RPMI8226 (cell line): ENCODE results near the gene MAGOH.
"Not testable (repeated sequence)": the region's sequence is repeated elsewhere in the genome, so short reads cannot be mapped to it uniquely, and the experiment has no call there.

Experiments used
- DNase-seq: peaks from one replicate; pipeline ENCODE4 v3.0.0-alpha.2; 2015

MAGOH gene

DNA sequence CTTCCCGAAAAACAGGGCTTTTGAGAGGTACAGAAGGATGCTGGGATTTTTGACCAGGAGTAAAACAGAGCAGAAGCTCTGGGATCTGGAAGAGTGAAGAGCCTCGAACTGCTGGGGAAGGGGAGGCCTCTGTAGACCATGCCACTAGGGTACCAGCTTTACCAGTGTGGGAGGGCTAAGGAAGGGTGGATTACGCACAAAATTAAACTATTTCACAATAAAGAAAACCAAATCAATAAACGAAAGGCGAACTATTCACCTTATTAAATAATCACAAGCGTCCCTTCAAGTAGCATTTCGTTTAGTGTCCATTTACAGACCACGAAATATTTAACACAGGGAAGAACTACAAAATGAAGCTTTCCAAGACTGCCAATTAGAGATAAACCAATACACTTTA is 18.6 kb downstream of the MAGOH start:
- DNase-seq = no peak

DNA sequence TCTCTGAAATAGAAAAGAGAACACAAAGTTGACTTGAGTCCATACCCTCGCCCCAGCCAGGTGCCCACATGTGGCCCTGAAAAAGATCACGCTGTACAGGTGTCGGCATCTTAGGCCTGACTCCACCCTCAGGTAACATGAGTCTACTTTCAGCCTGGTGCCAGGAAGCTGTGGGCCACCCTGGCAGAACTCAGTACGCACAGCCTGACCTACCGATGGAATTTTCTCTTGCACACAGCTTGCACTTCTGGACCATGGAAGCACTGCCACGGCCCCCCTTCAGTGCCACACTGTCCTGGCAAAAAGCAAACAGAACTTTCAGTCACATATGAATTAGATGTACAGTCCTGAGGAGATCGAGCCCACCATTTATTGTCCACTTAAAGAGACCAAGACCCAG is 20.1 kb downstream of the MAGOH start:
- no peak for DNase-seq

DNA sequence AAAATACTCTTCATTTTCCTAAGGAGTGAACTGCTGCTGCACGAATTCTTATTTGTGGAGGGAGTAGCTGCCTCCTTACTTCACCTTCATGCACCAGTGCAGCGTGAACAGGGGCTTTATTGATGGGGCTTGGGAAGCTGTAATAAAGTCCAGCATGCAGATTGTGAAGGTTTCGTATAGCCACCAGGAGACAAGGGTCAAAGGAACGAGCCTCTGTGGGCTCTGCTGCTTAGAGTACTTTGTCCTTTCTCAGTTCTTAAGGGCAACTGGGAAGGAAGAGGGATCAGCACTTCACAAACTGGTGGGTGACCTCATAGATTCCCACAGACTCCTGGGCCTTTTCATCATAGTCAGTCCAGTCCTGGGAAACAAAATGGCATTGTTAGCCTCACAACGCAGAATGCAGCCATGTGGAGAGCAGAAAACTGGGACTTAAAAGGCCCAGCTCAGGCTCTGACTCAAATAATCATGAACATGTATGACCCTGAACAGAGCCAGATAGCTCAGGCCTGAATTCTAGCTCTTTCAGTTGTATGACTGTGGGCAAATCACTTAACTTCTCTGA is 23.9 kb downstream of the MAGOH start:
- DNase-seq = no peak

- DNase-seq = no peak
Measured at GRCh38 chr1:53210954-53211353, 27.4 kb downstream of the MAGOH start.

GRCh38 chr1:53210352-53210751 is 28.0 kb downstream of the MAGOH start:
- DNase-seq = no peak

GRCh38 chr1:53207726-53208125 is 30.6 kb downstream of the MAGOH start:
- DNase-seq = no peak

- DNase-seq = no peak
Measured at GRCh38 chr1:53206735-53207379, 31.5 kb downstream of the MAGOH start.

DNA sequence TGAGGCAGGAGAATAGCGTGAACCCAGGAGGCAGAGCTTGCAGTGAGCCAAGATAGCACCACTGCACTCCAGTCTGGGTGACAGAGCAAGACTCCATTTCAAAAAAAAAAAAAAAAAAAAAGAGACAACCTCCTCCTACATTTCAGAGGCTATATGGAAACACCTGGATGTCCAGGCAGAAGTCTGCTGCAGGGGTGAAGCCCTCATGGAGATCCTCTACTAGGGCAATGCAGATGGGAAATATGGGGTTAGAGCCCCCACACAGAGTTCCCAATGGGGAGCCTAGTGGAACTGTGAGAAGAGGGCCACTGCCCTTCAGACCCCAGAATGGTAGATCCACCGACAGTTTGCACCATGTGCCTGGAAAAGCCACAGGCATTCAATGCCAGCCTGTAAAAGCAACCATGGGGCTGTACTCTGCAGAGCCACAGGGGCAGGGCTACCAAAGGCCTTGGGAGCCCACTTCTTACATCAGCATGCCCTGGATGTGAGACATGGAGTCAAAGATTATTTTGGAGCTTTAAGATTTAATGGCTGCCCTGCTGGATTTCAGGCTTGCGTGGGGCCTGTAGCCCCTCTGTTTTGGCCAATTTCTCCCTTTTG is 32.1 kb downstream of the MAGOH start:
- peak; percentile 35 for DNase-seq

- DNase-seq = not testable (repeated sequence)
Measured at GRCh38 chr1:53205496-53205895, 32.8 kb downstream of the MAGOH start.

DNA sequence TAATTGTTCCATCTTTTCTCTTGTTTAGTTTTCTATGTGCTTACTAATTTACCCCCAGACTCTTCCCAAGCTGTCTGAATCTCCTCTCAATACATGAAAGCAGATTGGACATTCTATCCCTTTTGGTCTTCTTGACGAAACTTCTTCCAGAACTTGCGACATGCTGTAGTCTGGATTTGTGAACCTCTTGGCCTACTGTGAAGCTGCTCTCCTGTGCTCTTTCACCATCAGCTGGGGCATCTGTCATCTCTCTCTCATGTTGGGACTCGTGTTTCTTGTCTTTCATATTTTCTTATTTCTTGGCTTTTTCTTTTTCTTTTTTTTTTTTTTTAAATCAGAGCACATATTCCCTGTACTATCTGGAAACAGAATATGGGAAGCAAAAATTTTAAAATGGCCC is 34.9 kb downstream of the MAGOH start:
- DNase-seq = no peak

GRCh38 chr1:53198241-53198651 is 40.1 kb downstream of the MAGOH start:
- DNase-seq = no peak

GRCh38 chr1:53197291-53198200 is 40.8 kb downstream of the MAGOH start:
- DNase-seq = no peak

DNA sequence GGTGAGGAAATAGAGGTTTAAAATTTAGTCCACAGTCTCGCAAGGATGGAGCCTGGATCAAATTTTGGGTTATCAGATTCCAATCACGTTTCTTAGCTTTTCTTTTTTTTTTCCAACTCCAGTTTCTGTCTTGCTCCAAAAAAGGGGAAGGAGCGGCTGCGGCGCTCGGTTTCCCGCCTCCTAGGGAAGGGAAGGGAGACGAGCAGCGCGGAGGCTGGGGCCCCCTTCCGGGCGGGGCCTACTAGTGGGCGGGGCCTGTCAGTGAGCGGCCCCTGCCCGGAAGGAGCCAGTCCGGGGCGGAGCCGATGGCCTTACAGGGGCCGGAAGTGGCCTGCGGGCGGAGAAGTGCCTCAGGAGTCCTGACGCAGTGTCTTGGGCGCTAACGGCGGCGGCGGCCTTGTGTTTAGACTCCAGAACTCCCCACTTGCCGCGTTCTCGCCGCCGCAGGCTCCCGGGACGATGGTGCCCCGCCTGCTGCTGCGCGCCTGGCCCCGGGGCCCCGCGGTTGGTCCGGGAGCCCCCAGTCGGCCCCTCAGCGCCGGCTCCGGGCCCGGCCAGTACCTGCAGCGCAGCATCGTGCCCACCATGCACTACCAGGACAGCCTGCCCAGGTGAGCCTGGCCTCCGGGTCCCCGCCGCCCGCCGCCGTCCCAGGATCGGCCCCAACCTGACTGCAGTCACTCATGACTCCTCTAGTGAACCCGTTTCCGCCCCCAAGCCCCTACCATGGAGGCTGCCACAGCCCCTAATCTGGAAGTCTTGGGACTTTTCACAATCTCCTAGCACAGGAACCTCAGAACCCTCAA is 41.6 kb downstream of the MAGOH start, which contains the start of gene CPT2:
Gene CPT2, plus strand, starts transcription at position 340 of the 806 bp plus-strand sequence. Its CDS starts 120 bp downstream, at position 460.
- peak; percentile 97 for DNase-seq

DNA sequence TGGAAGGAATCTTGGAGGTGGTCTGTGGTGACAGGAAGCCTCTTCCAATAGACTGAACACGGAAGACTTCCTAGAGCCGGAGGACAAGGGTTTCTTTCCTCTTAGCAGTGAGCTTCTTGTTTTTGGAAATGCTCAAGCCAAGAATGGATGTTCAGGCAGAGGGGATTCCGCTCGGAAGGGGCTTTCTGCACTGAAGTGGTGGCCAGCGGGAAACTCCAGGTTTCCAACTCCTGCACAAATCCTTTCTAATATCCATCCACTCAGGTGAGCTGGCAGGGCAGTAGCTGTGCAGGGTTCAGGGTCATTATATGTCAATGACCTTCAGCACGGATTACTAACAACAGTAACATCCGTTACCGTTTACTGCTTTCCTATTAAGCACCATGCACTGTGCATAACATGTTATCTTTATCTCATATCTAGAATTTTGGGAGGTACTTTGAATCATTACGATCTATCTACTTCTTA is 42.3 kb downstream of the MAGOH start:
- DNase-seq = no peak

- DNase-seq = no peak
Measured at GRCh38 chr1:53195246-53196016, 42.9 kb downstream of the MAGOH start.

DNA sequence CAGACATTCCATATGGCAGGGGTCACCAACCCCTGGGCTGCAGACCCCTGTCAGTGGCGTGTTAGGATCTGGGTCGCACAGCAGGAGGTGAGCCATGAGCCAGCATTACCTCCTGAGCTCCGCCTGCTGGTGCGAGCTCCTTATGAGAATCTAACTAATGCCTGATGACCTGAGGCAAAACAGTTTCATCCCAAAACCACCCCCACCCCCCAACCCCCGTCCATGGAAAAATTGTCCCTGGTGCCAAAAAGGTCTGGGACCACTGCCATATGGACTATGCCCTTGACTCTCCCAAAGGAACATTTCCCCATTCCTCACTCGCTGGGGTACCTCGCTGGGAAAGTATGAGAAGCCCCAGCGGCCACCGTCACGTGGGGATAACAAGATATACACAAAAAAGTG is 48.1 kb downstream of the MAGOH start:
- no peak for DNase-seq

- no peak for DNase-seq
Measured at GRCh38 chr1:53189061-53189460, 49.3 kb downstream of the MAGOH start.

GRCh38 chr1:53188099-53188498 is 50.2 kb downstream of the MAGOH start:
- no peak for DNase-seq

GRCh38 chr1:53187401-53187800 is 50.9 kb downstream of the MAGOH start:
- no peak for DNase-seq

DNA sequence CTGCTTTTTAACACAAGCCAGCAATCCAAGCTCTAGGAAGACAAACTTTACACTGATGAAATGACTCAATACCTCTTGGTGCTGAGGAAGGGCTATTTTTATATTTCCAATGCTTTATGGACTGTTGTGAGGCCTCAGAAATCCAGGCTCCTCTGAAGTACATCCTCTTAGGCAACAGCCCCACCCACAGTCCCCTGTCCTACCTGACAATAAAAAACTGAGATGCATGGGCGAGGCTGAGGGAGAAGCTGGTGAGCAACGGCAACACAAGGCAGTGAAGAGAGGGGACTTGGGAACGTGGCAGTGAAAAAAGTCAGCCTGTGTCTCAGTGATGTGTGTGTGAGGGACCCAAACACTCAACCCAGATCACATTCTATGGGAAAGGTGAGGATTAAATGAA is 51.8 kb downstream of the MAGOH start:
- DNase-seq = no peak

GRCh38 chr1:53185955-53186297 is 52.4 kb downstream of the MAGOH start:
- DNase-seq = not testable (repeated sequence)
